H9 (cell line): ENCODE measurements around the gene CCDC149. TPM values are rescaled to one million over a fixed set of nuclear protein-coding genes. Genes with fewer than 3 reads are reported as not detected.
A peak's percentile ranks its signal among the peaks of the same experiment; 100 is the strongest.

Source experiments
- DNase-seq: peaks from one replicate; pipeline ENCODE4 v3.0.0-alpha.2; 2017
- H2AFZ ChIP-seq: one replicate; pipeline ENCODE4 v1.6.1; 2013; ENCODE audit warnings: mild to moderate bottlenecking, low read length, control low read depth, moderate library complexity
- H2AK5ac ChIP-seq: 2 replicates; pipeline ENCODE4 v1.6.1; 2013; ENCODE audit warnings: low read length, control low read depth, mixed read lengths; ENCODE audit not compliant: insufficient read length
- H2BK120ac ChIP-seq: one replicate; pipeline ENCODE4 v1.6.1; 2013; ENCODE audit warnings: low read depth, mild to moderate bottlenecking, low read length, control low read depth, inconsistent platforms; ENCODE audit not compliant: poor library complexity, severe bottlenecking
- H2BK12ac ChIP-seq: 2 replicates; pipeline ENCODE4 v1.6.1; 2013; ENCODE audit warnings: low read length, control low read depth, mixed read lengths, low read depth; ENCODE audit not compliant: insufficient read length
- H2BK15ac ChIP-seq: 2 replicates; pipeline ENCODE4 v1.6.1; 2013; ENCODE audit warnings: low read depth, low read length, control low read depth
- H2BK20ac ChIP-seq: one replicate; pipeline ENCODE4 v1.6.1; 2013; ENCODE audit warnings: low read depth, mild to moderate bottlenecking, low read length, control low read depth, inconsistent platforms; ENCODE audit not compliant: poor library complexity, severe bottlenecking
- H2BK5ac ChIP-seq: 2 replicates; pipeline ENCODE4 v1.6.1; 2013; ENCODE audit warnings: low read length, control low read depth, mixed read lengths; ENCODE audit not compliant: insufficient read length
- H3K14ac ChIP-seq: 2 replicates; pipeline ENCODE4 v1.6.1; 2013; ENCODE audit warnings: low read length, control low read depth; ENCODE audit not compliant: insufficient read depth
- H3K18ac ChIP-seq: 2 replicates; pipeline ENCODE4 v1.6.1; 2013; ENCODE audit warnings: low read depth, mild to moderate bottlenecking, mixed read lengths, low read length, control low read depth; ENCODE audit not compliant: insufficient read length
- H3K23ac ChIP-seq: 2 replicates; pipeline ENCODE4 v1.6.1; 2013; ENCODE audit warnings: low read length, control low read depth, mixed read lengths, low read depth; ENCODE audit not compliant: insufficient read length
- H3K23me2 ChIP-seq: 2 replicates; pipeline ENCODE4 v1.6.1; 2013; ENCODE audit warnings: low read depth, mild to moderate bottlenecking, mixed read lengths, low read length, control low read depth; ENCODE audit not compliant: insufficient read length, poor library complexity, severe bottlenecking
- H3K27ac ChIP-seq: 2 replicates; pipeline ENCODE4 v1.5.1; 2013; ENCODE audit warnings: low read length, control low read depth, mixed read lengths, low read depth; ENCODE audit not compliant: insufficient read length
- H3K27me3 ChIP-seq: 2 replicates; pipeline ENCODE4 v1.6.1; 2013; ENCODE audit warnings: low read length, control low read depth, inconsistent platforms; ENCODE audit not compliant: insufficient read depth
- H3K4ac ChIP-seq: 2 replicates; pipeline ENCODE4 v1.6.1; 2013; ENCODE audit warnings: low read depth, mild to moderate bottlenecking, control low read depth, inconsistent platforms, low read length, moderate library complexity
- H3K4me1 ChIP-seq: 2 replicates; pipeline ENCODE4 v1.6.1; 2013; ENCODE audit warnings: low read length, control low read depth, inconsistent platforms; ENCODE audit not compliant: insufficient read depth
- H3K4me2 ChIP-seq: 2 replicates; pipeline ENCODE4 v1.6.1; 2013; ENCODE audit warnings: low read length, control low read depth, mixed read lengths; ENCODE audit not compliant: insufficient read length, insufficient read depth
- H3K56ac ChIP-seq: 2 replicates; pipeline ENCODE4 v1.6.1; 2013; ENCODE audit warnings: low read depth, mild to moderate bottlenecking, mixed read lengths, low read length, control low read depth; ENCODE audit not compliant: insufficient read length
- H3K79me1 ChIP-seq: 2 replicates; pipeline ENCODE4 v1.6.1; 2013; ENCODE audit warnings: low read depth, mild to moderate bottlenecking, moderate library complexity, low read length, control low read depth, inconsistent platforms; ENCODE audit not compliant: insufficient read depth, poor library complexity, severe bottlenecking
- H3K79me2 ChIP-seq: 2 replicates; pipeline ENCODE4 v1.6.1; 2013; ENCODE audit warnings: low read length, control low read depth, inconsistent platforms; ENCODE audit not compliant: insufficient read depth
- H3K9ac ChIP-seq: 2 replicates; pipeline ENCODE4 v1.6.1; 2013; ENCODE audit warnings: low read length, control low read depth, mixed read lengths; ENCODE audit not compliant: insufficient read length; ENCODE audit errors: extremely low read depth
- H3K9me3 ChIP-seq: one replicate; pipeline ENCODE4 v1.6.1; 2013; ENCODE audit warnings: low read depth, low read length, inconsistent platforms; ENCODE audit not compliant: control insufficient read depth
- H3T11ph ChIP-seq: one replicate; pipeline ENCODE4 v1.6.1; 2013; ENCODE audit warnings: mild to moderate bottlenecking, low read length, control low read depth, inconsistent platforms
- H4K20me1 ChIP-seq: one replicate; pipeline ENCODE4 v1.6.1; 2013; ENCODE audit not compliant: control insufficient read depth, insufficient read length, insufficient read depth
- H4K5ac ChIP-seq: 2 replicates; pipeline ENCODE4 v1.6.1; 2013; ENCODE audit warnings: low read depth, mild to moderate bottlenecking, mixed read lengths, low read length, control low read depth; ENCODE audit not compliant: insufficient read length
- H4K8ac ChIP-seq: replicated peaks from 2 replicates; pipeline ENCODE4 v1.6.1; 2013; ENCODE audit warnings: low read length, control low read depth, mixed read lengths, low read depth; ENCODE audit not compliant: insufficient read length
- H4K91ac ChIP-seq: 2 replicates; pipeline ENCODE4 v1.6.1; 2013; ENCODE audit warnings: low read depth, mild to moderate bottlenecking, moderate library complexity, mixed read lengths, low read length, control low read depth; ENCODE audit not compliant: insufficient read length
- H3K27ac Mint-ChIP-seq, 3 experiments: 2 replicates in 2 of 3; 3 replicates in 1 of 3; pipeline ENCODE4 v1.8.0; 2020 to 2021; ENCODE audit warnings: mixed read lengths in 3 of 3, mild to moderate bottlenecking in 1 of 3, moderate library complexity in 1 of 3
- H3K27me3 Mint-ChIP-seq: 2 replicates; pipeline ENCODE4 v1.8.0; 2021; ENCODE audit warnings: low read depth, mild to moderate bottlenecking, moderate library complexity, mixed read lengths
- H3K36me3 Mint-ChIP-seq, 3 experiments: 2 replicates in 2 of 3; 3 replicates in 1 of 3; pipeline ENCODE4 v1.8.0; 2020 to 2021; ENCODE audit warnings: low read depth in 3 of 3, mixed read lengths in 3 of 3; ENCODE audit not compliant: insufficient read depth in 1 of 3
- H3K4me1 Mint-ChIP-seq, 2 experiments: 2 replicates each; pipeline ENCODE4 v1.8.0; 2020; ENCODE audit warnings: mixed read lengths in 2 of 2
- H3K4me3 Mint-ChIP-seq, 2 experiments: 2 replicates in 1 of 2; 3 replicates in 1 of 2; pipeline ENCODE4 v1.8.0; 2020 to 2021; ENCODE audit warnings: mild to moderate bottlenecking in 2 of 2, mixed read lengths in 2 of 2, moderate library complexity in 1 of 2
- H3K9me3 Mint-ChIP-seq, 2 experiments: 2 replicates in 1 of 2; 3 replicates in 1 of 2; pipeline ENCODE4 v1.8.0; 2020; ENCODE audit warnings: mild to moderate bottlenecking in 2 of 2, mixed read lengths in 2 of 2, moderate library complexity in 1 of 2
- CTCF ChIP-seq: fragments of 200-600 bp; sonication (generic); conservative IDR thresholded peaks from 3 replicates; pipeline ENCODE4 v1.8.0; 2021; ENCODE audit warnings: antibody characterized with exemption, mild to moderate bottlenecking
- WGBS: extraction: QIAGEN DNeasy Blood & Tissue Kit; methylation state at CpG from one replicate; pipeline ENCODE4 v1.1.7; 2013; ENCODE audit warnings: missing lambda C conversion rate, low lambda C conversion rate, mixed read lengths; ENCODE audit not compliant: insufficient read length; ENCODE audit errors: extremely low coverage; 5-methylcytosine and 5-hydroxymethylcytosine counted together
- total RNA-seq: library from RNA; stranded (reverse); gene quantifications from 2 replicates; pipeline ENCODE4 v1.2.1, GENCODE V29; 2021

Gene CCDC149
- total RNA-seq, 1 experiment from 2014 or later, result 4.5 TPM

DNA sequence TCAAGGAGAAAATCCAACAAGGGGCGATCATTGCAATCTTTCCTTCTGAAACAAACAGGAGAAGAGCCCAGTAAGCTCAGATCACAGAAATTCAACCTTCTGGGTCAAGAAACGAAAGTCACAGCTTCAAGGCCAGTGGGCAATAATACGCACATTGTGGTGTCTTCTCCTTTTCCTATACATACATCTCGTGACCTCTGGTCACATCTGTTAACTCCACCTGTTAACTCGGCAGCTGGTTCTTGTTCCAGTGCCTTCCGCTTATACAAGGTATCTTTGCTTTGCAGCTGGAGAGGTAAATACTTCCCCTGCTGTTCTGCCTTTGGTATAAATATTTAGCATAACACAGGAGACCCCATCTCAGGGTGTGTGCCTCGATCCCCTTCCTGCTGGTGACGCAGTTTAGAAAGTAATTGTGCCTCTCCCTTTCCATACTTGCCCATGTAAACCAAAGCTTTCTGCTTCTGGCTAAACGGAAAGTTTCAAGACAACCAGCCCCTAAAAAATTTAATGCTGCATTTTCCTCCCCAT lies 45.0 kb downstream of the CCDC149 start:
- no peaks in the 10 kb centered on the region for H4K20me1 ChIP-seq
- H3T11ph ChIP-seq, result no peak overlapping the region
- peak; percentile 47 for DNase-seq
- no peak overlapping the region for H3K23ac ChIP-seq
- Mint-ChIP-seq H3K4me1 (peaks cover 25 to 35% of the 10 kb centered on the region in 2 experiments), H3K27me3 (peaks cover 4% of the 10 kb centered on the region; the same call in 1 of the 2 replicates), H3K36me3 (peaks cover 15 to 32% (median 27%) of the 10 kb centered on the region in 3 experiments), H3K4me3 (peak overlapping the region in 1 of 2 experiments; percentile 31; a peak in 1 of 5 replicates), H3K9me3 (peaks cover 19 to 27% of the 10 kb centered on the region in 2 experiments), H3K27ac (peak overlapping the region; percentile 62 to 88 (median 76); a peak in 5 of 7 replicates)
- no peaks in the 10 kb centered on the region for H3K27me3 ChIP-seq
- H2BK12ac ChIP-seq, result no peak overlapping the region
- H3K4me2 ChIP-seq, result no peak overlapping the region
- H2BK5ac ChIP-seq, result no peak overlapping the region
- no peak overlapping the region for H2AFZ ChIP-seq
- H2BK20ac ChIP-seq, result no peak overlapping the region
- no peak for TF ChIP-seq CTCF
- H3K4me1 ChIP-seq, result peaks cover 8% of the 10 kb centered on the region; the same call in 1 of the 2 replicates
- no peak overlapping the region for H3K14ac ChIP-seq
- no peak overlapping the region for H3K4ac ChIP-seq
- no peaks in the 10 kb centered on the region for H3K79me2 ChIP-seq
- H3K9ac ChIP-seq, result no peak overlapping the region
- H3K18ac ChIP-seq, result no peak overlapping the region
- no peak overlapping the region for H3K56ac ChIP-seq
- no peaks in the 10 kb centered on the region for H3K23me2 ChIP-seq
- no peak overlapping the region for H4K8ac ChIP-seq
- no peaks in the 10 kb centered on the region for H3K9me3 ChIP-seq
- no peak overlapping the region for H2AK5ac ChIP-seq
- H4K91ac ChIP-seq, result no peak overlapping the region
- WGBS, result no CpG with 5 or more reads among the region's 9 CpGs
- H3K27ac ChIP-seq, result no peak overlapping the region
- no peak overlapping the region for H2BK15ac ChIP-seq
- no peak overlapping the region for H2BK120ac ChIP-seq
- H3K79me1 ChIP-seq, result no peaks in the 10 kb centered on the region
- H4K5ac ChIP-seq, result no peak overlapping the region
